GM12801 (cell line): ENCODE measurements around the gene SLC17A9.

ENCODE experiments used
- TF ChIP-seq, protein P1 (sequence below): IDR thresholded peaks from one replicate; pipeline ENCODE4 v1.5.1; 2011; ENCODE audit warnings: control low read depth; ENCODE audit not compliant: insufficient read length; ENCODE audit errors: extremely low read depth

SLC17A9 gene

DNA sequence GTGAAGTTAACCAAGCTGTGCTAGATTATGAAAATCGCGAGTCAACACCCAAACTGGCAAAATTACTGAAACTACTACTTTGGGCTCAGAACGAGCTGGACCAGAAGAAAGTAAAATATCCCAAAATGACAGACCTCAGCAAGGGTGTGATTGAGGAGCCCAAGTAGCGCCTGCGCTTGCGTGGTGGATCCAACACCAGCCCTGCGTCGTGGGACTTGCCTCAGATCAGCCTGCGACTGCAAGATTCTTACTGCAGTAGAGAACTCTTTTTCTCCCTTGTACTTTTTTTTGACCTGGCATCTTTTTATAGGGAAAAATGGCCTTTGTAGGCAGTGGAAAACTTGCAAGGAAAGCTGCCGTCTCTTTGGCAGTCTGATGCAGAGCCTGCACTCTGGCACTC lies 7.8 kb upstream of the SLC17A9 start:
- TF ChIP-seq, protein P1, sequence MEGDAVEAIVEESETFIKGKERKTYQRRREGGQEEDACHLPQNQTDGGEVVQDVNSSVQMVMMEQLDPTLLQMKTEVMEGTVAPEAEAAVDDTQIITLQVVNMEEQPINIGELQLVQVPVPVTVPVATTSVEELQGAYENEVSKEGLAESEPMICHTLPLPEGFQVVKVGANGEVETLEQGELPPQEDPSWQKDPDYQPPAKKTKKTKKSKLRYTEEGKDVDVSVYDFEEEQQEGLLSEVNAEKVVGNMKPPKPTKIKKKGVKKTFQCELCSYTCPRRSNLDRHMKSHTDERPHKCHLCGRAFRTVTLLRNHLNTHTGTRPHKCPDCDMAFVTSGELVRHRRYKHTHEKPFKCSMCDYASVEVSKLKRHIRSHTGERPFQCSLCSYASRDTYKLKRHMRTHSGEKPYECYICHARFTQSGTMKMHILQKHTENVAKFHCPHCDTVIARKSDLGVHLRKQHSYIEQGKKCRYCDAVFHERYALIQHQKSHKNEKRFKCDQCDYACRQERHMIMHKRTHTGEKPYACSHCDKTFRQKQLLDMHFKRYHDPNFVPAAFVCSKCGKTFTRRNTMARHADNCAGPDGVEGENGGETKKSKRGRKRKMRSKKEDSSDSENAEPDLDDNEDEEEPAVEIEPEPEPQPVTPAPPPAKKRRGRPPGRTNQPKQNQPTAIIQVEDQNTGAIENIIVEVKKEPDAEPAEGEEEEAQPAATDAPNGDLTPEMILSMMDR = no peak

DNA sequence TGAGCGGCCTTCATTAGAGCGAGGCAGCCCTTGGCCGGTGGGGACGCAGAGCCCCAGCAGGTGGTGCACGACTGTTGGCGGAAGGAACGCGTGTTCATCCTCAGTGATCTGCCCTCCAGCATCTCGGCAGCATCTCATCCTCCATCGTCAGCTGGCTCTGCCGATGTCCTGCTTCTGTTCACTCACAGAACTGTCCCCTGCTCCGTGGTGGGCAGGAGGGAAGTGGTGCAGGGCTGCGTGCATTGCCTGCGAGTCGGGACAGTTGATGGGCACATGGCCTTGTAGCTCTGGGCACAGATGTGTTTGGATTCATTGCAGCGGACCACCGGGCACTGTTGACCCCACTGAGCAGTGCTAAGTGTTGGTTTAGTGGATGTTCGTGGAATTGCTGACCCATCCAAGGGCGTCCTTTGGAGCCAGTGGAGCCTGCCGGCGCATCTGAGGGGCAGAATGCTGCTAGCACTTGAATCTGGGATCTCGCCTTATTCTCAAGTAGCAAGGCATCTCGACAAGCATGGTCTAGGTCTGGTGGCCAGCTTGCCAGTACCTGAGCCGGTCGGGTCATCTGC lies 6.7 kb upstream of the SLC17A9 start:
- TF ChIP-seq, protein P1 = no peak

DNA sequence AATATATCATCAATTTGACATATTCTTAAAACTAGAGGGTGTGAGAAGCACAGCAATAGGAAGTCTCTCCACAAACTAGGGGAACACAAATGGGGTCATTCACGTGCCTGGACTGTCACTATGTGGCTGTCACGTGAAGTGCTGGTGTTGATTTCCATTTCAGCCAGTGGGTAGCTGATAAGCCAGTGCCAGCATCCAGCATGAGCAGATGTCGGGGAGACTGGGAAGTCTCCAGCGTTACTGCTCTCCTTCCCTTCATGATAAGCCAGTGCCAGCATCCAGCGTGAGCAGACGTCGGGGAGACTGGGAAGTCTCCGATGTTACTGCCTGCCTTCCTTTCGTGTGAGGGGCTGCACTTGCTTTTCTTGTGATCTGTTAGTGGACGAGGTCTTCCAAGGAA lies 5.6 kb upstream of the SLC17A9 start:
- TF ChIP-seq, protein P1 = no peak

DNA sequence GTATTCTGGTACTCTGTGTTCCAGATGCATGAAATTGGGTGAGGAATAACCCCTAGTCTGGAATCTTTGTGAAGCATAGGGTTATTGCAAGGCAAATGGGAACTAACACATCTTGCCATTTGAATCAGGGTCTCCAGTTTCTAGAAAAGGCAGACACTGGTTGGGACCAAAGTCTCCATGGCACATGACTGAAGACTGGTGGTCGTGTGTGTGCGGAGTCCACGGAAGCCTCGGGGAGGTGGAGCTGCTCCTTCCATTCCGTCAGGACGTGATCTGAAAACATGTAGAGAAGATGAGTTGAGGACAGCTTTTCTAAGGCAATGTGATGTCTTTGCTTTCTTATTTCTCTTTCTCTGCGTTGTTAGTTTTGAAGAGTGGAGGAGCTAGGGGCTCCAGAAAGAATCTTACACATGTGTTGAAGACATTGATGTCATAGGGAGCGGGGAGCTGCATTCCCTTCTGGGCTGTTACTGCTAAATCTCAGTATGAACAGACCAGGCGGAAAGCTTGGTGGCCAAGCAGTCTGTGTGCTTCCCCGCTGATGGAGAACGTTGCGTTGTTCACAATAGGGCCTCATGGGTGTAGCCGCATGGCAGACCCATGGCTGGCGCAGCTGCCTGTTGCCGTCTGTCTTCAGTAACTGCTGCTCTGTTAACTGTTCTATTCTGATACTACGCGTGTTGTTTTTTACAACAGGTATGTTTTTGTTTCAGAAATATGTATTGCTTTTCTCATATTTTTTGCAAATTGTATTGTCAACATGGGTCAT lies 4.8 kb upstream of the SLC17A9 start:
- TF ChIP-seq, protein P1 = no peak

DNA sequence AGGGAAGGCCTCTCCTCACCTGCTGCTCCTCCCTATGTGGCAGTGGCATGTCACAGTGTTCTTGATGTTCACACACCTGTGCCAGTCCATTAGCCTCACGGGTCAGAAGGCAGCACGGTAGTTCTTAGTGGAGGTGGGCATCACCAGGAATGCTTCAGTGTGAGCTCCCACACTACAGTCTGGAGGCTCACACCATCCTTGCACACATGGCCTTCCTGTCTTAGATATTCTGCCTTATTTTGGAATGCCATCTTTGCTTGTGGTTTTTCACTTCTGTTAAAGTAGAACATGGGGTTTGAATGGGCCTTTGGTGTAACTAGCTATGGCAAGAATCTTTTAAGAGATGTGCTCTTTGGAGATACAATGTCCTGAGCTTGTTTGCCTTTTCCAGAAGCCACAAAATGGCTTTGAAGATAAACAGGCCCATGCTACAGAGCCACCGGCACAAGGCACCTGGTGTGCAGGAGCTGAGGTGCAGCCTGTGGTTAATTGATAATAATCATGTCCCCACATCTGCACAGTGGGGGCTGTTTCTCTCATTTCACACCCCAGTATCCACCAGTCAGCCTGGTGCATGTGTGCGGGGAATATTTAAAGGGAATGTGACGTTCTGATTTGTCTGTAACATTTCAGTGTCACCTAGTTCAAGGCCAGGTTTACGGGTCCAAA lies 3.2 kb upstream of the SLC17A9 start:
- TF ChIP-seq, protein P1 = no peak

DNA sequence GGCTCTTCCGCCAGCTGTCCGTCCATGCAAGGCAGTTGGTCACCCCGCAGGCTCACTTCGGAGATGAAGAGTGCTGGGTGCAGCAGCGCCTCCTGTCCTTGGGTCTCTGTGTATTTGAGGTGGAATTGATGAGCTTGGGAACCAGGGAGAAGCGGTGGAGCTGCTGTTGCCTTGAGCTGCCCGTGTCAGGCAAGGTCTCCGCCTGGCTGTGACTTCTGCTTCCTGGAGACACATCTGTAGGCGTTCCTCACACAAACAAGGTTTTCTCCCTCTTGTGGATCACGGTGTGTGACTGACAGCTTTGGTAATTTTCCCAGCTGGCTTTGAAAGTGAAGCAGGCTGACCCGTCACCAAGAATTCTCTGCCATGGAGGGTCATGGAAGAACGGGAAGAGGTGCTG lies 2.5 kb upstream of the SLC17A9 start:
- TF ChIP-seq, protein P1 = no peak

DNA sequence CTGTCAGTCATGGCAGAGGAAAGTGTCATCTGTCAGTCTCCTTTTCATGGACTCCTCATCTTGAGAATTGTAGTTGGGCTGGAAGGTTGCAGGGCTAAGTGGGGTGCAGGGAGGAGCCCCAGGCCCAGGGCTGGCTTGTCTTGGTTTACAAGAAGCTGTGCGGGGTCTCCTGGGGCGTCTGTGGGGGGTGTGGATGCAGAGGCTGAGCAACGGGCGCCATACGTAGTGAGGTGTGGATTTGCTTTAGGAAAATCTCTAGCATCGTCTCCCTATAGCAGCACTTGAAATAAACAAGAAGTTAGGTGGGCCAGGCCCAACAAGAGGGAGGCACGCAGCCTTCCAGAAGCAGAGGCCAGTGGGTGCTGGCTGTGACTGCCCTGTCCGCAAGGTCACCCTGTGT lies 1.8 kb upstream of the SLC17A9 start:
- TF ChIP-seq, protein P1 = no peak
